CD4-positive, alpha-beta T cell treated with Interleukin-2 at 100 ng/mL for 4 hours (primary cell): ENCODE measurements around the gene AGAP2.
A peak's percentile ranks its signal among the peaks of the same experiment; 100 is the strongest.

ENCODE experiments used
- DNase-seq: peaks from one replicate; pipeline ENCODE4 v3.0.0-alpha.2; 2020; ENCODE audit warnings: low spot score

AGAP2 gene

GRCh38 chr12:57753756-57754337 is 15.3 kb upstream of the AGAP2 start:
- DNase-seq, result no peak

GRCh38 chr12:57752668-57753000 is 14.1 kb upstream of the AGAP2 start:
- DNase-seq, result no peak

GRCh38 chr12:57751788-57752667 is 13.5 kb upstream of the AGAP2 start, which contains the start of gene CDK4:
TSS of gene CDK4 (minus strand) at chr12:57752310. CDS start at chr12:57751717, 593 bp downstream.
- peak; percentile 99 for DNase-seq

- no peak for DNase-seq
Measured at GRCh38 chr12:57751432-57751787, 12.9 kb upstream of the AGAP2 start.

- no peak for DNase-seq
Measured at GRCh38 chr12:57750561-57751431, 12.3 kb upstream of the AGAP2 start.

- DNase-seq, result no peak
Measured at GRCh38 chr12:57749061-57749460, 10.5 kb upstream of the AGAP2 start.

- DNase-seq, result no peak
Measured at GRCh38 chr12:57746025-57746424, 7.5 kb upstream of the AGAP2 start.

- no peak for DNase-seq
Measured at GRCh38 chr12:57745485-57745881, 6.9 kb upstream of the AGAP2 start.

- DNase-seq, result peak; percentile 96
Measured at GRCh38 chr12:57744777-57745484, 6.4 kb upstream of the AGAP2 start, which contains the start of gene TSPAN31. TSS of gene TSPAN31 (plus strand) at chr12:57745039. CDS start at chr12:57745155, 116 bp downstream.

GRCh38 chr12:57744194-57744776 is 5.7 kb upstream of the AGAP2 start:
- DNase-seq, result peak; percentile 70

GRCh38 chr12:57743769-57744168 is 5.2 kb upstream of the AGAP2 start:
- no peak for DNase-seq

GRCh38 chr12:57741844-57742738 is 3.5 kb upstream of the AGAP2 start:
- DNase-seq, result peak; percentile 86

GRCh38 chr12:57741413-57741789 is 2.9 kb upstream of the AGAP2 start:
- no peak for DNase-seq

GRCh38 chr12:57740656-57741412 is 2.3 kb upstream of the AGAP2 start:
- DNase-seq, result peak; percentile 85

- DNase-seq, result no peak
Measured at GRCh38 chr12:57739914-57740538, 1.5 kb upstream of the AGAP2 start.

- DNase-seq, result no peak
Measured at GRCh38 chr12:57739387-57739786, 845 bp upstream of the AGAP2 start.

GRCh38 chr12:57737467-57738460 is 778 bp downstream of the AGAP2 start:
- no peak for DNase-seq
